ENCODE data around the gene SINHCAF.
"Not testable (repeated sequence)": the region's sequence is repeated elsewhere in the genome, so short reads cannot be mapped to it uniquely, and the experiment has no call there.

Gene SINHCAF

GRCh38 chr12:31261744-31262143 is 64.2 kb downstream of the SINHCAF start:
- DNase-seq (ENCODE audit: low spot score) = no peak

- no peak for DNase-seq (ENCODE audit: low spot score)
Measured at GRCh38 chr12:31260840-31261239, 65.1 kb downstream of the SINHCAF start.

- no peak for DNase-seq (ENCODE audit: low spot score)
Measured at GRCh38 chr12:31259136-31259886, 66.6 kb downstream of the SINHCAF start.

- no peak for DNase-seq (ENCODE audit: low spot score)
Measured at GRCh38 chr12:31257784-31258183, 68.2 kb downstream of the SINHCAF start.

- DNase-seq (ENCODE audit: low spot score) = not testable (repeated sequence)
Measured at GRCh38 chr12:31251707-31252611, 74.0 kb downstream of the SINHCAF start.

GRCh38 chr12:31250179-31250578 is 75.8 kb downstream of the SINHCAF start:
- DNase-seq (ENCODE audit: low spot score) = no peak

GRCh38 chr12:31249356-31249755 is 76.6 kb downstream of the SINHCAF start:
- no peak for DNase-seq (ENCODE audit: low spot score)

- DNase-seq (ENCODE audit: low spot score) = no peak
Measured at GRCh38 chr12:31248815-31249214, 77.1 kb downstream of the SINHCAF start.

GRCh38 chr12:31248337-31248736 is 77.6 kb downstream of the SINHCAF start:
- no peak for DNase-seq (ENCODE audit: low spot score)

GRCh38 chr12:31246470-31246850 is 79.5 kb downstream of the SINHCAF start:
- no peak for DNase-seq (ENCODE audit: low spot score)

GRCh38 chr12:31245822-31246469 is 80.0 kb downstream of the SINHCAF start:
- DNase-seq (ENCODE audit: low spot score) = no peak

GRCh38 chr12:31242418-31242817 is 83.5 kb downstream of the SINHCAF start:
- DNase-seq (ENCODE audit: low spot score) = not testable (repeated sequence)

- DNase-seq (ENCODE audit: low spot score) = peak; percentile 49
Measured at GRCh38 chr12:31238764-31239387, 87.1 kb downstream of the SINHCAF start.

GRCh38 chr12:31238333-31238732 is 87.6 kb downstream of the SINHCAF start:
- DNase-seq (ENCODE audit: low spot score) = not testable (repeated sequence)

GRCh38 chr12:31236998-31237637 is 88.8 kb downstream of the SINHCAF start:
- no peak for DNase-seq (ENCODE audit: low spot score)

GRCh38 chr12:31235868-31236395 is 90.0 kb downstream of the SINHCAF start:
- DNase-seq (ENCODE audit: low spot score) = no peak

- DNase-seq (ENCODE audit: low spot score) = no peak
Measured at GRCh38 chr12:31234955-31235867, 90.7 kb downstream of the SINHCAF start.

GRCh38 chr12:31234053-31234840 is 91.7 kb downstream of the SINHCAF start:
- DNase-seq (ENCODE audit: low spot score) = no peak

- DNase-seq (ENCODE audit: low spot score) = no peak
Measured at GRCh38 chr12:31233061-31233730, 92.8 kb downstream of the SINHCAF start.

All from hematopoietic multipotent progenitor cell treated with erythropoietin and hydrocortisone succinate and interleukin-3 and kit ligand, for 17 days (in vitro differentiated cells).